A549 (cell line): ENCODE measurements around the gene WTIP. TPM values are rescaled to one million over a fixed set of nuclear protein-coding genes. Genes with fewer than 3 reads are reported as not detected.
"Not testable (repeated sequence)": the region's sequence is repeated elsewhere in the genome, so short reads cannot be mapped to it uniquely, and the experiment has no call there.

ENCODE experiments used
- ATAC-seq, 2 experiments: fragments of 200-7000 bp in 1 of 2; fragments of >200 bp in 1 of 2; cut with Nextera tagmentation in 1 of 2; cut with Tn5 transposase in 1 of 2; 3 replicates each; pipeline versions ENCODE4 v1.8.0 to v1.9.1; 2018 to 2020; ENCODE audit warnings: mild to moderate bottlenecking in 1 of 2, moderate library complexity in 1 of 2
- CTCF ChIA-PET: fragments of 300-600 bp; sonication (Branson Sonifier 250); formaldehyde crosslinking; extraction: SDS; loops from one replicate; lab custom pipeline; 2021; ENCODE audit warnings: antibody characterized with exemption, inconsistent platforms; lab: Yijun Ruan, JAX
- POLR2A ChIA-PET: fragments of 350-600 bp; formaldehyde crosslinking; extraction: SDS; loops from one replicate; lab custom pipeline; 2021; ENCODE audit warnings: antibody characterized with exemption, inconsistent platforms; lab: Yijun Ruan, JAX
- DNase-seq, 2 experiments: peaks; one replicate each; pipeline versions ENCODE4 v3.0.0 to v3.0.0-alpha.2; 2011 to 2016; ENCODE audit warnings: low read depth in 1 of 2, low spot score in 1 of 2
- FAIRE-seq: peaks from 2 replicates; lab custom pipeline; 2011; peaks lifted over from hg19 to GRCh38; lab: Jason Lieb, UNC
- H3K27ac ChIP-seq, 2 experiments: fragments of >200 bp; sonication (Bioruptor Twin); formaldehyde crosslinking; 3 replicates each; pipeline ENCODE4 v1.5.1; 2016 to 2017
- H3K4me1 ChIP-seq: fragments of >200 bp; sonication (Bioruptor Twin); formaldehyde crosslinking; 3 replicates; pipeline ENCODE4 v1.6.1; 2016
- H3K4me2 ChIP-seq: fragments of >200 bp; sonication (Bioruptor Twin); formaldehyde crosslinking; 3 replicates; pipeline ENCODE4 v1.6.1; 2016
- H3K4me3 ChIP-seq: fragments of >200 bp; sonication (Bioruptor Twin); formaldehyde crosslinking; 3 replicates; pipeline ENCODE4 v1.5.1; 2016
- H3K9me3 ChIP-seq: fragments of >200 bp; sonication (Bioruptor Twin); formaldehyde crosslinking; 3 replicates; pipeline ENCODE4 v1.6.1; 2016
- CBX2 ChIP-seq: fragments of 200-600 bp; sonication (generic); IDR thresholded peaks from 2 replicates; pipeline ENCODE4 v1.6.1; 2016; ENCODE audit warnings: low read depth, mild to moderate bottlenecking, borderline replicate concordance
- CBX8 ChIP-seq: fragments of 200-600 bp; sonication (generic); IDR thresholded peaks from 2 replicates; pipeline ENCODE4 v1.6.1; 2016
- CHD2 ChIP-seq: fragments of 150-350 bp; IDR thresholded peaks from 2 replicates; pipeline ENCODE4 v1.6.1; 2014; ENCODE audit warnings: low read length; ENCODE audit not compliant: partially characterized antibody
- E2F6 ChIP-seq: IDR thresholded peaks from 2 replicates; pipeline ENCODE4 v1.6.1; 2012; ENCODE audit warnings: low read depth, borderline replicate concordance
- EHF ChIP-seq: fragments of 250-450 bp; sonication (Bioruptor Pico); IDR thresholded peaks from 2 replicates; pipeline ENCODE4 v1.5.0; 2020; ENCODE audit warnings: mild to moderate bottlenecking
- FOSB ChIP-seq: fragments of 250-450 bp; sonication (Bioruptor Pico); IDR thresholded peaks from 2 replicates; pipeline ENCODE4 v1.5.0; 2020; ENCODE audit warnings: mild to moderate bottlenecking, moderate library complexity
- FOXS1 ChIP-seq: fragments of 250-450 bp; sonication (Bioruptor Pico); IDR thresholded peaks from 2 replicates; pipeline ENCODE4 v1.5.0; 2020; ENCODE audit warnings: mild to moderate bottlenecking, moderate library complexity
- HDAC2 ChIP-seq: fragments of 200-600 bp; sonication (generic); IDR thresholded peaks from 2 replicates; pipeline ENCODE4 v1.6.1; 2016
- JUNB ChIP-seq: fragments of >200 bp; sonication (Bioruptor Twin); formaldehyde crosslinking; IDR thresholded peaks from 2 replicates; pipeline ENCODE4 v1.6.1; 2016
- MAZ ChIP-seq: fragments of 150-350 bp; IDR thresholded peaks from 2 replicates; pipeline ENCODE4 v1.6.1; 2014; ENCODE audit warnings: antibody characterized with exemption, low read depth, low read length, borderline replicate concordance
- NFE2L2 ChIP-seq: fragments of 150-350 bp; conservative IDR thresholded peaks from 2 replicates; pipeline ENCODE4 v1.6.1; 2014; ENCODE audit warnings: low read length
- NPAS2 ChIP-seq: fragments of 250-450 bp; sonication (Bioruptor Pico); IDR thresholded peaks from 2 replicates; pipeline ENCODE4 v1.8.0; 2022; ENCODE audit warnings: mild to moderate bottlenecking, moderate library complexity, borderline replicate concordance
- POLR2AphosphoS2 ChIP-seq: conservative IDR thresholded peaks from 2 replicates; pipeline ENCODE4 v1.6.1; 2012; ENCODE audit warnings: low read length, improper control_type of control experiment, inconsistent platforms
- RAD21 ChIP-seq, 2 experiments: fragments of >200 bp in 1 of 2; sonication (Bioruptor Twin) in 1 of 2; formaldehyde crosslinking in 1 of 2; IDR thresholded peaks in 1 of 2; conservative IDR thresholded peaks in 1 of 2; 2 replicates in 1 of 2; 3 replicates in 1 of 2; pipeline ENCODE4 v1.6.1; 2012 to 2018; ENCODE audit warnings: inconsistent platforms in 1 of 2
- RARB ChIP-seq: fragments of 250-450 bp; sonication (Bioruptor Pico); IDR thresholded peaks from 2 replicates; pipeline ENCODE4 v1.8.0; 2021; ENCODE audit warnings: mild to moderate bottlenecking, moderate library complexity
- RNF2 ChIP-seq: fragments of 200-600 bp; sonication (generic); IDR thresholded peaks from 2 replicates; pipeline ENCODE4 v1.6.1; 2016; ENCODE audit warnings: low read depth, mild to moderate bottlenecking, antibody characterized with exemption, moderate library complexity, borderline replicate concordance
- ZC3H11A ChIP-seq: fragments of 450-650 bp; IDR thresholded peaks from 2 replicates; pipeline ENCODE4 v1.6.1; 2014; ENCODE audit warnings: antibody characterized with exemption, mild to moderate bottlenecking
- ZFP36 ChIP-seq: fragments of 450-650 bp; IDR thresholded peaks from 2 replicates; pipeline ENCODE4 v1.6.1; 2014; ENCODE audit warnings: borderline replicate concordance; ENCODE audit not compliant: partially characterized antibody
- ZSCAN20 ChIP-seq: fragments of 250-450 bp; sonication (Bioruptor Pico); IDR thresholded peaks from 2 replicates; pipeline ENCODE4 v1.8.0; 2022; ENCODE audit warnings: mild to moderate bottlenecking, moderate library complexity
- WGBS: methylation state at CpG from one replicate; pipeline ENCODE4 v1.1.6; 2017; ENCODE audit errors: missing lambda C conversion rate; 5-methylcytosine and 5-hydroxymethylcytosine counted together
- polyA plus RNA-seq, 4 experiments: library from polyadenylated mRNA; depleted of rRNA in 3 of 4; stranded (reverse); fragments of >200 nt; fragmentation: RNase III in 1 of 4; extraction: RNeasy Plus Mini Kit Qiagen cat#74134 plus additional on column Dnase treatment in 1 of 4; gene quantifications; 2 replicates in 3 of 4; 3 replicates in 1 of 4; pipeline ENCODE4 v1.2.3, GENCODE V29; 2011 to 2017
- TF ChIP-seq, protein P1 (sequence below): fragments of 250-450 bp; sonication (Bioruptor Pico); IDR thresholded peaks from 2 replicates; pipeline ENCODE4 v1.5.0; 2021; ENCODE audit warnings: mild to moderate bottlenecking, moderate library complexity, borderline replicate concordance
- TF ChIP-seq, protein P2 (sequence below): fragments of 250-450 bp; sonication (Bioruptor Pico); IDR thresholded peaks from 2 replicates; pipeline ENCODE4 v1.5.0; 2020; ENCODE audit warnings: low read depth, mild to moderate bottlenecking, moderate library complexity
- TF ChIP-seq, protein P3 (sequence below): fragments of 150-350 bp; IDR thresholded peaks from 2 replicates; pipeline ENCODE4 v1.6.1; 2014; ENCODE audit warnings: low read depth, mild to moderate bottlenecking, low read length
- TF ChIP-seq, protein P4 (sequence below): IDR thresholded peaks from 2 replicates; pipeline ENCODE4 v1.6.1; 2012

WTIP gene
- polyA plus RNA-seq, 2 of the 4 experiments (the other 2 are of a cell fraction) = 18.8 to 21.2 TPM

- TF ChIP-seq FOXS1 (CRISPR knock-in tag) (no peak), POLR2AphosphoS2 (no peak), RAD21 (conservative IDR thresholded peaks at IDR 0.05 in 1 of 2, IDR thresholded peaks at IDR 0.05 in 1 of 2) (no peak)
Measured at GRCh38 chr19:34454685-34455084, 26.9 kb upstream of the WTIP start (continued).

DNA sequence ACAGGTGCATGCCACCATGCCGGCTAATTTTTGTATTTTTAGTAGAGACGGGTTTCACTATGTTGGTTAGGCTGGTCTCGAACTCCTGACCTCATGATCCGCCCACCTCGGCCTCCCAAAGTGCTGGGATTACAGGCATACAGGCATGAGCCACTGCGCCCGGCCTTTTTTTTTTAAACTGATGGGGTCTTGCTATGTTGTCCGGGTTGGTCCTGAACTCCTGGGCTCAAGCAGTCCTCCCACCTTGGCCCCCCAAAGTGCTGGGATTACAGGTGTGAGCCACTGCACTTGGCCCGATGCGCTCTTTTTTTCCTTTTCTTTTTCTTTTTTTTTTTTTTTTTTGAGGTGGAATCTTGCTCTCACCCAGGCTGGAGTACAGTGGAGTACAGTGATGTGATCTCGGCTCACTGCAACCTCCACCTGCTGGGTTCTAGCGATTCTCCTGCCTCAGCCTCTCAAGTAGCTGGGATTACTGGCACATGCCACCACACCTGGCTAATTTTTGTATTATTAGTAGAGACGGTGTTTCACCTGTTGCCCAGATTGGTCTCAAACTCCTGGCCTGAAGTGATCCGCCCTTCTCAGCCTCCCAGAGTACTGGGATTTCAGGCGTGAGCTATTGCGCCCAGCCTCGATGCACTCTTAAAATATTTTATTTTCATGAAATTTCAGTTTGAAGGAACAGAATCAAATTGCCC lies 25.6 kb upstream of the WTIP start:
- POLR2A ChIA-PET = interaction anchor here (1.2 kb wide), 1 partner anchor 11 kb away, joined by 3 read pairs; no protein-coding TSS in a partner anchor
- CTCF ChIA-PET = interaction anchor here (0.6 to 7.8 kb wide), 3 partner anchors 9 to 257 kb away, joined by 3 to 37 read pairs (median 3); no protein-coding TSS in a partner anchor

GRCh38 chr19:34457446-34457845 lies 24.1 kb upstream of the WTIP start:
- TF ChIP-seq FOSB (CRISPR knock-in tag) = no peak
- TF ChIP-seq CBX8 = no peak
- TF ChIP-seq, protein P1, sequence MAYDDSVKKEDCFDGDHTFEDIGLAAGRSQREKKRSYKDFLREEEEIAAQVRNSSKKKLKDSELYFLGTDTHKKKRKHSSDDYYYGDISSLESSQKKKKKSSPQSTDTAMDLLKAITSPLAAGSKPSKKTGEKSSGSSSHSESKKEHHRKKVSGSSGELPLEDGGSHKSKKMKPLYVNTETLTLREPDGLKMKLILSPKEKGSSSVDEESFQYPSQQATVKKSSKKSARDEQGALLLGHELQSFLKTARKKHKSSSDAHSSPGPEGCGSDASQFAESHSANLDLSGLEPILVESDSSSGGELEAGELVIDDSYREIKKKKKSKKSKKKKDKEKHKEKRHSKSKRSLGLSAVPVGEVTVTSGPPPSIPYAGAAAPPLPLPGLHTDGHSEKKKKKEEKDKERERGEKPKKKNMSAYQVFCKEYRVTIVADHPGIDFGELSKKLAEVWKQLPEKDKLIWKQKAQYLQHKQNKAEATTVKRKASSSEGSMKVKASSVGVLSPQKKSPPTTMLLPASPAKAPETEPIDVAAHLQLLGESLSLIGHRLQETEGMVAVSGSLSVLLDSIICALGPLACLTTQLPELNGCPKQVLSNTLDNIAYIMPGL (CRISPR knock-in tag) = no peak
- TF ChIP-seq, protein P2, sequence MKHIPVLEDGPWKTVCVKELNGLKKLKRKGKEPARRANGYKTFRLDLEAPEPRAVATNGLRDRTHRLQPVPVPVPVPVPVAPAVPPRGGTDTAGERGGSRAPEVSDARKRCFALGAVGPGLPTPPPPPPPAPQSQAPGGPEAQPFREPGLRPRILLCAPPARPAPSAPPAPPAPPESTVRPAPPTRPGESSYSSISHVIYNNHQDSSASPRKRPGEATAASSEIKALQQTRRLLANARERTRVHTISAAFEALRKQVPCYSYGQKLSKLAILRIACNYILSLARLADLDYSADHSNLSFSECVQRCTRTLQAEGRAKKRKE (CRISPR knock-in tag) = no peak
- TF ChIP-seq, protein P3, sequence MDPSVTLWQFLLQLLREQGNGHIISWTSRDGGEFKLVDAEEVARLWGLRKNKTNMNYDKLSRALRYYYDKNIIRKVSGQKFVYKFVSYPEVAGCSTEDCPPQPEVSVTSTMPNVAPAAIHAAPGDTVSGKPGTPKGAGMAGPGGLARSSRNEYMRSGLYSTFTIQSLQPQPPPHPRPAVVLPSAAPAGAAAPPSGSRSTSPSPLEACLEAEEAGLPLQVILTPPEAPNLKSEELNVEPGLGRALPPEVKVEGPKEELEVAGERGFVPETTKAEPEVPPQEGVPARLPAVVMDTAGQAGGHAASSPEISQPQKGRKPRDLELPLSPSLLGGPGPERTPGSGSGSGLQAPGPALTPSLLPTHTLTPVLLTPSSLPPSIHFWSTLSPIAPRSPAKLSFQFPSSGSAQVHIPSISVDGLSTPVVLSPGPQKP = no peak
- no peak for TF ChIP-seq JUNB
- no peak for TF ChIP-seq E2F6
- TF ChIP-seq NFE2L2 = no peak
- TF ChIP-seq EHF (CRISPR knock-in tag) = no peak
- TF ChIP-seq NPAS2 = no peak
- 87% methylated on average over 4 of the region's 4 CpGs for WGBS
- FAIRE-seq = no peak

More for the DNA sequence above, 25.6 kb upstream of the WTIP start:
- not testable (repeated sequence) for H3K4me3 ChIP-seq, H3K27ac ChIP-seq, ATAC-seq, FAIRE-seq, DNase-seq, H3K4me1 ChIP-seq, H3K4me2 ChIP-seq, H3K9me3 ChIP-seq
- WGBS = 93% methylated on average over 17 of the region's 17 CpGs

DNA sequence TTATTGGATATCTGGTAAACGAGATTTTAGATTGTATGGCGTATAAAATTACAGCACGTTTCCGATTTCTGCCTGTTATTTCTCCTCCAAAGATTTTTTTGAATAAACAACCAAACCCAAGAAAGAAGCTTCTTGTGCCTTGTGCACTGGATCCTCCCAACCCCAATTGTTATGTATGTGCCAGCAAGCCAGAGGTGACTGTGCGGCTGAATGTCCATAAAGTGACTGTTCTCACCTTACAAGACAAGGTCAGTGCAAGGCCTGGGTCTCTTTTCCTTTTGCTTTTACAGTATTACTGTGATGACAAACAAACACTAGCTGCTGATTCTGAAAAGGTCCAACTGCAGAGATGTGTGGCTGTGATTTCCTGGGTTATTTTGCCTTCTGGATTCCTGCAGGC lies 22.9 kb upstream of the WTIP start:
- no peak for FAIRE-seq
- H3K4me2 ChIP-seq = no peak overlapping the region
- CTCF ChIA-PET = interaction anchor here (1.3 to 7.8 kb wide), 6 partner anchors 13 to 59 kb away, joined by 3 to 37 read pairs (median 4); partner anchors contain the start of gene WTIP
- DNase-seq = no peak
- POLR2A ChIA-PET = interaction anchor here (1.4 kb wide), 1 partner anchor 23 kb away, joined by 3 read pairs; the partner anchor contains the start of gene WTIP
- 92% methylated on average over 5 of the region's 5 CpGs for WGBS
- H3K9me3 ChIP-seq = no peaks in the 10 kb centered on the region
- no peaks in the 10 kb centered on the region for H3K4me1 ChIP-seq
- H3K4me3 ChIP-seq = no peak overlapping the region
- no peak overlapping the region for H3K27ac ChIP-seq
- no peak for ATAC-seq
- TF ChIP-seq ZSCAN20 (CRISPR knock-in tag) = no peak
- TF ChIP-seq NFE2L2 = no peak
- TF ChIP-seq, protein P4, sequence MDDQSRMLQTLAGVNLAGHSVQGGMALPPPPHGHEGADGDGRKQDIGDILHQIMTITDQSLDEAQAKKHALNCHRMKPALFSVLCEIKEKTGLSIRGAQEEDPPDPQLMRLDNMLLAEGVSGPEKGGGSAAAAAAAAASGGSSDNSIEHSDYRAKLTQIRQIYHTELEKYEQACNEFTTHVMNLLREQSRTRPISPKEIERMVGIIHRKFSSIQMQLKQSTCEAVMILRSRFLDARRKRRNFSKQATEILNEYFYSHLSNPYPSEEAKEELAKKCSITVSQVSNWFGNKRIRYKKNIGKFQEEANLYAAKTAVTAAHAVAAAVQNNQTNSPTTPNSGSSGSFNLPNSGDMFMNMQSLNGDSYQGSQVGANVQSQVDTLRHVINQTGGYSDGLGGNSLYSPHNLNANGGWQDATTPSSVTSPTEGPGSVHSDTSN = no peak
- no peak for TF ChIP-seq ZFP36
- no peak for TF ChIP-seq RNF2
- no peak for TF ChIP-seq MAZ
- no peak for TF ChIP-seq CBX2
- no peak for TF ChIP-seq JUNB
- no peak for TF ChIP-seq CHD2
- TF ChIP-seq, protein P2 (CRISPR knock-in tag) = no peak
- TF ChIP-seq ZC3H11A = no peak
- TF ChIP-seq EHF (CRISPR knock-in tag) = no peak
- no peak for TF ChIP-seq HDAC2
- no peak for TF ChIP-seq RARB
- TF ChIP-seq CBX8 = no peak

More at GRCh38 chr19:34457446-34457845, 24.1 kb upstream of the WTIP start:
- no peak overlapping the region for H3K27ac ChIP-seq
- H3K4me3 ChIP-seq = no peak overlapping the region
- CTCF ChIA-PET = interaction anchor here (0.5 to 7.8 kb wide), 12 partner anchors 9 to 142 kb away, joined by 3 to 37 read pairs (median 3); partner anchors contain the start of gene WTIP
- POLR2A ChIA-PET = no interaction called here
- ATAC-seq (no peak), DNase-seq (no peak)
- H3K4me1 ChIP-seq = no peaks in the 10 kb centered on the region
- no peaks in the 10 kb centered on the region for H3K9me3 ChIP-seq
- no peak overlapping the region for H3K4me2 ChIP-seq
